Esophagus squamous epithelium (tissue), 5 donors: ENCODE measurements around the gene IKZF1. TPM values are rescaled to one million over a fixed set of nuclear protein-coding genes. Genes with fewer than 3 reads are reported as not detected.

Experiments used
- DNase-seq: peaks from one replicate; lab custom pipeline; 2025; lab: John Stamatoyannopoulos, UW
- H3K27ac ChIP-seq, 4 donors: fragments of 200-600 bp; sonication (generic); one replicate each; pipeline ENCODE4 v1.5.1; 2016 to 2019; ENCODE audit warnings: mild to moderate bottlenecking in 1 of 4
- H3K27me3 ChIP-seq, 4 donors: fragments of 200-600 bp; sonication (generic); 1 replicate in 3 of 4; 2 replicates in 1 of 4; pipeline versions ENCODE4 v1.5.1 to v1.6.0; 2017 to 2021; ENCODE audit warnings: antibody characterized with exemption in 1 of 4
- H3K36me3 ChIP-seq, 3 donors: fragments of 200-600 bp; sonication (generic); one replicate each; pipeline ENCODE4 v1.5.1; 2016 to 2019
- H3K4me1 ChIP-seq, 3 donors: fragments of 200-600 bp; sonication (generic); one replicate each; pipeline ENCODE4 v1.5.1; 2017 to 2019
- H3K4me3 ChIP-seq, 4 donors: fragments of 200-600 bp; sonication (generic); 1 replicate in 3 of 4; 2 replicates in 1 of 4; pipeline ENCODE4 v1.5.1; 2016 to 2019; ENCODE audit warnings: mild to moderate bottlenecking in 2 of 4, moderate library complexity in 1 of 4
- H3K9me3 ChIP-seq, 3 donors: fragments of 200-600 bp; sonication (generic); one replicate each; pipeline ENCODE4 v1.5.1; 2016 to 2019
- CTCF ChIP-seq, 6 experiments: fragments of 450-650 bp in 4 of 6; fragments of 200-600 bp in 2 of 6; sonication (generic) in 2 of 6; IDR thresholded peaks; one replicate each; pipeline ENCODE4 v1.5.1; 2016 to 2019; ENCODE audit warnings: antibody characterized with exemption in 6 of 6, mild to moderate bottlenecking in 4 of 6, moderate library complexity in 4 of 6
- POLR2A ChIP-seq, 4 donors: fragments of 450-650 bp; IDR thresholded peaks; one replicate each; pipeline ENCODE4 v1.6.1; 2017; ENCODE audit warnings: antibody characterized with exemption in 4 of 4, mild to moderate bottlenecking in 4 of 4, moderate library complexity in 3 of 4
- WGBS, 2 donors: methylation state at CpG; one replicate each; pipeline ENCODE4 v1.1.5; 2018; 5-methylcytosine and 5-hydroxymethylcytosine counted together
- intact Hi-C: fragments of 100-400 bp; cut with DNase I; formaldehyde crosslinking; loops from one replicate; pipeline ENCODE4 v1.15.0; 2022
- total RNA-seq, 4 donors: library from RNA; depleted of rRNA; stranded (reverse); fragments of >200 nt; gene quantifications; one replicate each; pipeline ENCODE4 v1.1.0, GENCODE V29; 2016
- donor health status: DM: yes; HTN: yes; CAD: no.

IKZF1 gene
- total RNA-seq, 4 donors from 2014 or later, result 4.9 to 29.6 (median 8.4) TPM

GRCh38 chr7:50379539-50379938 lies 75.0 kb downstream of the IKZF1 start:
- no peaks in the 10 kb centered on the region for H3K9me3 ChIP-seq
- intact Hi-C loops, result no loop called here
- peak overlapping the region in 1 of 4 donors; percentile 14 for H3K4me3 ChIP-seq
- no peak for TF ChIP-seq CTCF (IDR thresholded peaks at IDR 0.05)
- no peak for TF ChIP-seq POLR2A (IDR thresholded peaks at IDR 0.05)
- H3K36me3 ChIP-seq, result no peaks in the 10 kb centered on the region
- H3K4me1 ChIP-seq, result peaks cover 0 to 9% (median 0%) of the 10 kb centered on the region in 3 donors
- WGBS, 2 donors, result 76% methylated on average over 1 of the region's 1 CpG
- DNase-seq, result no peak
- no peaks in the 10 kb centered on the region for H3K27me3 ChIP-seq
- H3K27ac ChIP-seq, result no peak overlapping the region

GRCh38 chr7:50382455-50382854 lies 77.9 kb downstream of the IKZF1 start:
- peaks cover 0 to 9% (median 0%) of the 10 kb centered on the region in 3 donors for H3K4me1 ChIP-seq
- no peaks in the 10 kb centered on the region for H3K27me3 ChIP-seq
- H3K4me3 ChIP-seq, result no peak overlapping the region
- DNase-seq, result no peak
- no peak overlapping the region for H3K27ac ChIP-seq
- WGBS, 2 donors, result 83 to 88% methylated on average over 4 to 15 of the region's 21 CpGs
- intact Hi-C loops, result no loop called here
- H3K9me3 ChIP-seq, result no peaks in the 10 kb centered on the region
- no peak for TF ChIP-seq CTCF (IDR thresholded peaks at IDR 0.05)
- no peaks in the 10 kb centered on the region for H3K36me3 ChIP-seq

DNA sequence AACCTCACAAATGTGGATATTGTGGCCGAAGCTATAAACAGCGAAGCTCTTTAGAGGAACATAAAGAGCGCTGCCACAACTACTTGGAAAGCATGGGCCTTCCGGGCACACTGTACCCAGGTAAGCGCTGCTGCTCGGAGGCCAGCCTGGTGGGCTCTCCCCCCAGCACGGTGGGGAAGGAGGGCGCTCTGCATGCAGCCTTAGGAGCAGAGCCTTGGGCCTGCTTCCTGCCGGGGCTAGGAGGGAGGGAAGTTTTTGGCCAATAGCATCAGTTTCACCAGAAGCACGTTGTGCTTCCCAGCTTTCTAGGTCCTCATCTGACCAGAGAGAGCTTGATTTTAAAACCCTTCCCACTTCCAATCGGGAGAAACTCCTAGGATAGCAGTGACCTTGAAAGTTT lies 82.8 kb downstream of the IKZF1 start:
- Histone ChIP-seq H3K9me3 (no peaks in the 10 kb centered on the region), H3K4me1 (no peaks in the 10 kb centered on the region), H3K27me3 (no peaks in the 10 kb centered on the region), H3K36me3 (no peaks in the 10 kb centered on the region), H3K4me3 (no peak overlapping the region), H3K27ac (no peak overlapping the region)
- WGBS, 2 donors, result 80 to 84% methylated on average over 6 to 10 of the region's 11 CpGs
- no peak for DNase-seq
- intact Hi-C loops, result no loop called here
- no peak for TF ChIP-seq POLR2A (IDR thresholded peaks at IDR 0.05)
- no peak for TF ChIP-seq CTCF (IDR thresholded peaks at IDR 0.05)

DNA sequence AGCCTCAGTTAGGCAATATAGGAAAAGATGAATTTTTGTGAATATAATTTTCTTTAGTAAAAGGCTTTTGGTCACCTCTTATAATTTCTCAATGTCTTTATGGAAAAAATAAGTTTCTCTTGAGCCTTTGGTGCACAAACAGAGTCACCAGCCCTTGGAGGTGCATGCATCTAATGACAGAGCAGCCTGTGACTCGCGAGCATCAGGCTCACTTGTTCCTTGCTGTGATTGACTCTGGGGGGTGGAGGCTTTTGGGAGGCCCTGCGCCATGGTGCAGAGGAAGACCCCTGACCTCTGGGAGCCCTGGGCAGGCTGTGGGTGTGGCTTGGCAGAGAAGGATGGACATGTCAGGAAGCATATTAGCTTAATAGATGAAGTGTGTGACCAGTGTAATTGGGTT lies 85.4 kb downstream of the IKZF1 start:
- WGBS, 2 donors, result 86 to 90% methylated on average over 1 to 3 of the region's 3 CpGs
- Histone ChIP-seq H3K9me3 (no peaks in the 10 kb centered on the region), H3K27ac (no peak overlapping the region), H3K4me1 (no peaks in the 10 kb centered on the region), H3K36me3 (no peaks in the 10 kb centered on the region), H3K27me3 (no peaks in the 10 kb centered on the region), H3K4me3 (no peak overlapping the region)
- DNase-seq, result no peak
- intact Hi-C loops, result no loop called here
- no peak for TF ChIP-seq CTCF (IDR thresholded peaks at IDR 0.05)
- TF ChIP-seq POLR2A (IDR thresholded peaks at IDR 0.05), result no peak

DNA sequence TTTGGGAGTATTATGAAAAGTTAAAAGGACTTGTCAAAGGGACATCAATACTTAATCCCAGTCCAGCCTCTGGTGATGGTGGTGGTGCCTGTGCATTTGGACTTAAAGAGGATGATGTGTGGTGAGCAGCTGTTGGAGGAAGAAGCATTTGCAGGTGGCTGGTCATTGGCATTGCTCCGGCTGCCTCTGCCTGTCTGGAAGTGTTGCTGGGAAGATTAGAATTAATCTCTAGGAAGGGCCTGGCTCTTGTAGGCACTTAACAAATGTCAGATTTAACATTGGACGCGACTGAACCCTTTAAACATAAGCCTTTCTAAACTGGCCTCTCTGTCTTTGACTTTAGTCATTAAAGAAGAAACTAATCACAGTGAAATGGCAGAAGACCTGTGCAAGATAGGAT lies 86.9 kb downstream of the IKZF1 start:
- Histone ChIP-seq H3K4me1 (no peaks in the 10 kb centered on the region), H3K27me3 (no peaks in the 10 kb centered on the region), H3K27ac (no peak overlapping the region), H3K4me3 (no peak overlapping the region), H3K9me3 (no peaks in the 10 kb centered on the region), H3K36me3 (no peaks in the 10 kb centered on the region)
- DNase-seq, result no peak
- 85 to 87% methylated on average over 3 of the region's 3 CpGs for WGBS, 2 donors
- TF ChIP-seq CTCF (IDR thresholded peaks at IDR 0.05) (no peak), POLR2A (IDR thresholded peaks at IDR 0.05) (no peak)
- intact Hi-C loops, result no loop called here
